K562 (cell line): ENCODE data around the gene RNF222. TPM values are rescaled to one million over a fixed set of nuclear protein-coding genes. Genes with fewer than 3 reads are reported as not detected.

Source experiments
- AFF4 ChIP-seq: sonication (generic); formaldehyde crosslinking; IDR thresholded peaks from 2 replicates; pipeline ENCODE4 v1.8.0; 2023; ENCODE audit warnings: mild to moderate bottlenecking, missing genetic modification reagents
- ATF6 ChIP-seq: sonication (generic); formaldehyde crosslinking; IDR thresholded peaks from 2 replicates; pipeline ENCODE4 v1.4.0; 2020; ENCODE audit warnings: mild to moderate bottlenecking, missing genetic modification reagents
- CEBPZ ChIP-seq: fragments of 150-350 bp; IDR thresholded peaks from 2 replicates; pipeline ENCODE4 v1.6.1; 2014; ENCODE audit warnings: low read depth, mild to moderate bottlenecking, low read length, borderline replicate concordance
- CHD1 ChIP-seq: fragments of 200-600 bp; sonication (generic); IDR thresholded peaks from one replicate; pipeline ENCODE4 v1.6.1; 2012; ENCODE audit warnings: mild to moderate bottlenecking, moderate library complexity, low read length, inconsistent platforms
- KAT7 ChIP-seq: sonication (generic); formaldehyde crosslinking; IDR thresholded peaks from 2 replicates; pipeline ENCODE4 v1.8.0; 2022; ENCODE audit warnings: missing genetic modification reagents, mild to moderate bottlenecking, borderline replicate concordance
- NBN ChIP-seq: fragments of 450-650 bp; IDR thresholded peaks from 2 replicates; pipeline ENCODE4 v1.6.1; 2016; ENCODE audit warnings: low read depth, mild to moderate bottlenecking
- NONO ChIP-seq, 2 experiments: fragments of 200-400 bp in 1 of 2; fragments of 450-650 bp in 1 of 2; formaldehyde crosslinking in 1 of 2; IDR thresholded peaks; 2 replicates each; pipeline ENCODE4 v1.6.1; 2017; ENCODE audit warnings: low read depth in 2 of 2, mild to moderate bottlenecking in 2 of 2, moderate library complexity in 2 of 2, low read length in 1 of 2
- POLR2H ChIP-seq: IDR thresholded peaks from 2 replicates; pipeline ENCODE4 v1.6.1; 2016; ENCODE audit warnings: missing genetic modification characterization, low read depth, mild to moderate bottlenecking, control low read depth, missing compliant biosample characterization, moderate library complexity
- RAD21 ChIP-seq, 2 experiments: fragments of 250-450 bp in 1 of 2; fragments of 450-650 bp in 1 of 2; sonication (Bioruptor Pico) in 1 of 2; formaldehyde crosslinking in 1 of 2; IDR thresholded peaks in 1 of 2; conservative IDR thresholded peaks in 1 of 2; 2 replicates each; pipeline versions ENCODE4 v1.4.0 to v1.8.0; 2020 to 2022; ENCODE audit warnings: mild to moderate bottlenecking in 2 of 2, moderate library complexity in 1 of 2
- SAFB ChIP-seq: fragments of 200-400 bp; formaldehyde crosslinking; IDR thresholded peaks from 2 replicates; pipeline ENCODE4 v1.6.1; 2017; ENCODE audit warnings: low read depth, low read length, borderline replicate concordance
- SAP30 ChIP-seq: fragments of 200-600 bp; sonication (generic); IDR thresholded peaks from 2 replicates; pipeline ENCODE4 v1.6.1; 2012; ENCODE audit warnings: borderline replicate concordance, low read depth, mild to moderate bottlenecking, moderate library complexity, low read length, control low read depth, inconsistent platforms; ENCODE audit not compliant: insufficient read depth, poor library complexity, severe bottlenecking
- TEAD1 ChIP-seq, 2 experiments: fragments of 450-650 bp in 1 of 2; sonication (generic) in 1 of 2; formaldehyde crosslinking; IDR thresholded peaks; 2 replicates each; pipeline versions ENCODE4 v1.4.0 to v1.8.0; 2020 to 2022; ENCODE audit warnings: mild to moderate bottlenecking in 2 of 2, missing genetic modification reagents in 1 of 2
- ZBTB1 ChIP-seq: sonication (generic); formaldehyde crosslinking; IDR thresholded peaks from 2 replicates; pipeline ENCODE4 v1.8.1; 2023; ENCODE audit warnings: missing genetic modification reagents, low read depth, mild to moderate bottlenecking, borderline replicate concordance
- polyA plus RNA-seq, 8 experiments: library from polyadenylated mRNA; depleted of rRNA in 4 of 8; stranded (reverse) in 5 of 8; unstranded in 3 of 8; fragments of >200 nt; fragmentation: Nextera tagmentation in 2 of 8; fragmentation: Illumina TruSeq in 1 of 8; extraction: Ambion mirVana in 2 of 8; extraction: Trizol in 1 of 8; gene quantifications; 2 replicates each; pipeline versions ENCODE4 v1.2.1 to v1.2.3, GENCODE V29; 2011 to 2014; ENCODE audit warnings: inconsistent platforms in 1 of 8, missing spikeins in 1 of 8
- total RNA-seq, 7 experiments: library from RNA; depleted of rRNA in 6 of 7; stranded (reverse); fragments of >200 nt in 6 of 7; fragmentation: Illumina TruSeq in 2 of 7; extraction: Trizol in 2 of 7; gene quantifications; 2 replicates each; pipeline versions ENCODE4 v1.2.1 to v1.2.3, GENCODE V29; 2011 to 2021; ENCODE audit warnings: low replicate concordance in 1 of 7
- TF ChIP-seq, protein P1 (sequence below): sonication (generic); formaldehyde crosslinking; IDR thresholded peaks from 2 replicates; pipeline ENCODE4 v1.8.1; 2022; ENCODE audit warnings: missing genetic modification reagents

RNF222 gene
- total and polyA plus RNA-seq, 9 of the 15 experiments (the other 6 are each of a cell fraction or from before 2014, with no cell fraction given), result not detected

DNA sequence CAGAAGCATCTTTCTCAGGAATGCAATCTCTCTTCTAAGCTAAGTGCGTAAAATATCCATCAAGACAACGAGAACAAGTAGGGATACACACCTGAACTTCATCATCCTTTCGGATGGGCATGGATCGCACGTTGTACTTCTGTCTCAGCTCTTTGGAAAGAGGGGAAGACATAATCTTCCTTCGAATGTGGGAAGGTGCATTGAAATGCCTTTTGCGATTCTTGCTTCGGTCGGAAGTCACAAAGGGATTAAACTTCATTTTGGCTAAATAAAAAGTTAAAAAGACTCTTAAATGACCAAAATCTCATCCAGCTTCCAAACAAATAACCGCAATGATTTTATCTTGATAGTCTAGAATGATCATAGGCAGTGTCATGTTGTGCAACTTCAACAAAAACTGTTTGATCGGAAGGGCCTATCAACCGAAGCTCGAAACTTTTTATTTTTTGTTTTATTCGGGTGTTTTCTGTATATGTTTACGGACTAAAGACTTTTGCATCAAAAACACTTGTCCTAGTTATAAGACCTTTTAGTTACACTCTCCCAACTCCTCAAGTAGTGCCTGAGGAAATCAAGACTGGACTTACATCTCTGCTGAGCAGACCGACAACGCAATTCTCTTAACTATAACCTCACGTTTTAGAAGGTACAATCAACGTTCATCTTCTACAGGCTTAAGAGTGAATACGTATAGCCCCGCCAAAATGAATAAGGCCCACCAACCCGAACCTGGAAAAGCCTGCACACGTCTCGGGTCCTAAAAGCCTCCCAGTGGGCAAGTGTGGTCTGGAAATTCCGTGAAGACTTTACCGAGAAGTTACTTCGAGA is 15.4 kb downstream of the RNF222 start (continued):
- no peak for TF ChIP-seq ATF6 (CRISPR knock-in tag)
- TF ChIP-seq RAD21 (CRISPR knock-in tag; conservative IDR thresholded peaks at IDR 0.05 in 1 of 2, IDR thresholded peaks at IDR 0.05 in 1 of 2), result no peak
- TF ChIP-seq CHD1, result peak; percentile 89
- TF ChIP-seq AFF4, result peak; percentile 12; the same call in 1 of the 2 replicates
- no peak for TF ChIP-seq NBN
- TF ChIP-seq, protein P1, sequence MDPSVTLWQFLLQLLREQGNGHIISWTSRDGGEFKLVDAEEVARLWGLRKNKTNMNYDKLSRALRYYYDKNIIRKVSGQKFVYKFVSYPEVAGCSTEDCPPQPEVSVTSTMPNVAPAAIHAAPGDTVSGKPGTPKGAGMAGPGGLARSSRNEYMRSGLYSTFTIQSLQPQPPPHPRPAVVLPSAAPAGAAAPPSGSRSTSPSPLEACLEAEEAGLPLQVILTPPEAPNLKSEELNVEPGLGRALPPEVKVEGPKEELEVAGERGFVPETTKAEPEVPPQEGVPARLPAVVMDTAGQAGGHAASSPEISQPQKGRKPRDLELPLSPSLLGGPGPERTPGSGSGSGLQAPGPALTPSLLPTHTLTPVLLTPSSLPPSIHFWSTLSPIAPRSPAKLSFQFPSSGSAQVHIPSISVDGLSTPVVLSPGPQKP (CRISPR knock-in tag), result no peak
- TF ChIP-seq KAT7 (CRISPR knock-in tag), result 0 out of 2 replicates have a peak, but pooled peaks have one; percentile 38
- no peak for TF ChIP-seq ZBTB1
- no peak for TF ChIP-seq CEBPZ
- TF ChIP-seq SAP30, result no peak
- TF ChIP-seq SAFB, result no peak
- no peak for TF ChIP-seq NONO (IDR thresholded peaks at IDR 0.05; ENCODE audit: low read depth in 2 of 2, low read length in 1 of 2)
- TF ChIP-seq POLR2H (tag), result 0 out of 2 replicates have a peak, but pooled peaks have one; percentile 5
- TF ChIP-seq TEAD1 (CRISPR knock-in tag; IDR thresholded peaks at IDR 0.05), result no peak
